A549 (cell line): Measurements from ENCODE around the gene CYP4B1. TPM values are rescaled to one million over a fixed set of nuclear protein-coding genes. Genes with fewer than 3 reads are reported as not detected.

Experiments used
- ATAC-seq, 2 experiments: fragments of 200-7000 bp in 1 of 2; fragments of >200 bp in 1 of 2; cut with Nextera tagmentation in 1 of 2; cut with Tn5 transposase in 1 of 2; 3 replicates each; pipeline versions ENCODE4 v1.8.0 to v1.9.1; 2018 to 2020; ENCODE audit warnings: mild to moderate bottlenecking in 1 of 2, moderate library complexity in 1 of 2
- CTCF ChIA-PET: fragments of 300-600 bp; sonication (Branson Sonifier 250); formaldehyde crosslinking; extraction: SDS; loops from one replicate; lab custom pipeline; 2021; ENCODE audit warnings: antibody characterized with exemption, inconsistent platforms; lab: Yijun Ruan, JAX
- POLR2A ChIA-PET: fragments of 350-600 bp; formaldehyde crosslinking; extraction: SDS; loops from one replicate; lab custom pipeline; 2021; ENCODE audit warnings: antibody characterized with exemption, inconsistent platforms; lab: Yijun Ruan, JAX
- DNase-seq, 2 experiments: peaks; one replicate each; pipeline versions ENCODE4 v3.0.0 to v3.0.0-alpha.2; 2011 to 2016; ENCODE audit warnings: low read depth in 1 of 2, low spot score in 1 of 2
- FAIRE-seq: peaks from 2 replicates; lab custom pipeline; 2011; peaks lifted over from hg19 to GRCh38; lab: Jason Lieb, UNC
- H3K27ac ChIP-seq, 2 experiments: fragments of >200 bp; sonication (Bioruptor Twin); formaldehyde crosslinking; 3 replicates each; pipeline ENCODE4 v1.5.1; 2016 to 2017
- H3K4me1 ChIP-seq: fragments of >200 bp; sonication (Bioruptor Twin); formaldehyde crosslinking; 3 replicates; pipeline ENCODE4 v1.6.1; 2016
- H3K4me2 ChIP-seq: fragments of >200 bp; sonication (Bioruptor Twin); formaldehyde crosslinking; 3 replicates; pipeline ENCODE4 v1.6.1; 2016
- H3K4me3 ChIP-seq: fragments of >200 bp; sonication (Bioruptor Twin); formaldehyde crosslinking; 3 replicates; pipeline ENCODE4 v1.5.1; 2016
- H3K9me3 ChIP-seq: fragments of >200 bp; sonication (Bioruptor Twin); formaldehyde crosslinking; 3 replicates; pipeline ENCODE4 v1.6.1; 2016
- ATOH8 ChIP-seq: fragments of 250-450 bp; sonication (Bioruptor Pico); IDR thresholded peaks from 2 replicates; pipeline ENCODE4 v1.5.0; 2020; ENCODE audit warnings: low read depth, mild to moderate bottlenecking, moderate library complexity
- CEBPB ChIP-seq, 2 experiments: fragments of >200 bp in 1 of 2; sonication (Bioruptor Twin) in 1 of 2; formaldehyde crosslinking in 1 of 2; IDR thresholded peaks; 2 replicates each; pipeline ENCODE4 v1.6.1; 2012 to 2016
- EHF ChIP-seq: fragments of 250-450 bp; sonication (Bioruptor Pico); IDR thresholded peaks from 2 replicates; pipeline ENCODE4 v1.5.0; 2020; ENCODE audit warnings: mild to moderate bottlenecking
- FOSL2 ChIP-seq, 2 experiments: fragments of 450-650 bp in 1 of 2; fragments of >200 bp in 1 of 2; sonication (Bioruptor Twin) in 1 of 2; formaldehyde crosslinking; IDR thresholded peaks; 2 replicates each; pipeline versions ENCODE4 v1.5.0 to v1.6.1; 2016 to 2020; ENCODE audit warnings: mild to moderate bottlenecking in 1 of 2, moderate library complexity in 1 of 2
- GATA3 ChIP-seq: IDR thresholded peaks from 2 replicates; pipeline ENCODE4 v1.6.1; 2012; ENCODE audit warnings: borderline replicate concordance
- HES2 ChIP-seq: fragments of >200 bp; sonication (Bioruptor Twin); formaldehyde crosslinking; IDR thresholded peaks from 2 replicates; pipeline ENCODE4 v1.6.1; 2016
- HEYL ChIP-seq: fragments of 250-450 bp; sonication (Bioruptor Pico); IDR thresholded peaks from 2 replicates; pipeline ENCODE4 v1.8.0; 2021; ENCODE audit warnings: mild to moderate bottlenecking, moderate library complexity
- HOXA7 ChIP-seq: fragments of 250-450 bp; sonication (Bioruptor Pico); IDR thresholded peaks from 2 replicates; pipeline ENCODE4 v1.5.0; 2020; ENCODE audit warnings: mild to moderate bottlenecking, moderate library complexity
- HOXB13 ChIP-seq: fragments of 250-450 bp; sonication (Bioruptor Pico); IDR thresholded peaks from 2 replicates; pipeline ENCODE4 v1.5.0; 2020; ENCODE audit warnings: low read depth, mild to moderate bottlenecking, moderate library complexity
- MAFK ChIP-seq: fragments of 450-650 bp; IDR thresholded peaks from 2 replicates; pipeline ENCODE4 v1.6.1; 2014; ENCODE audit not compliant: partially characterized antibody
- NFE2L2 ChIP-seq: fragments of 150-350 bp; conservative IDR thresholded peaks from 2 replicates; pipeline ENCODE4 v1.6.1; 2014; ENCODE audit warnings: low read length
- POLR2A ChIP-seq: IDR thresholded peaks from 2 replicates; pipeline ENCODE4 v1.6.1; 2012; ENCODE audit warnings: mild to moderate bottlenecking, low read length
- RARB ChIP-seq: fragments of 250-450 bp; sonication (Bioruptor Pico); IDR thresholded peaks from 2 replicates; pipeline ENCODE4 v1.8.0; 2021; ENCODE audit warnings: mild to moderate bottlenecking, moderate library complexity
- RFX5 ChIP-seq: fragments of 450-650 bp; IDR thresholded peaks from 2 replicates; pipeline ENCODE4 v1.7.1; 2014; ENCODE audit warnings: antibody characterized with exemption, mild to moderate bottlenecking, moderate library complexity
- SMC3 ChIP-seq: fragments of >200 bp; sonication (Bioruptor Twin); formaldehyde crosslinking; IDR thresholded peaks from 3 replicates; pipeline ENCODE4 v1.6.1; 2018; ENCODE audit warnings: inconsistent platforms
- USF2 ChIP-seq: fragments of 450-650 bp; IDR thresholded peaks from 2 replicates; pipeline ENCODE4 v1.6.1; 2014; ENCODE audit warnings: antibody characterized with exemption
- ZFP36 ChIP-seq: fragments of 450-650 bp; IDR thresholded peaks from 2 replicates; pipeline ENCODE4 v1.6.1; 2014; ENCODE audit warnings: borderline replicate concordance; ENCODE audit not compliant: partially characterized antibody
- ZNF302 ChIP-seq: fragments of 250-450 bp; sonication (Bioruptor Pico); IDR thresholded peaks from 2 replicates; pipeline ENCODE4 v1.9.0; 2021; ENCODE audit warnings: inconsistent platforms, mild to moderate bottlenecking, moderate library complexity
- WGBS: methylation state at CpG from one replicate; pipeline ENCODE4 v1.1.6; 2017; ENCODE audit errors: missing lambda C conversion rate; 5-methylcytosine and 5-hydroxymethylcytosine counted together
- polyA plus RNA-seq, 4 experiments: library from polyadenylated mRNA; depleted of rRNA in 3 of 4; stranded (reverse); fragments of >200 nt; fragmentation: RNase III in 1 of 4; extraction: RNeasy Plus Mini Kit Qiagen cat#74134 plus additional on column Dnase treatment in 1 of 4; gene quantifications; 2 replicates in 3 of 4; 3 replicates in 1 of 4; pipeline ENCODE4 v1.2.3, GENCODE V29; 2011 to 2017
- TF ChIP-seq, protein P1 (sequence below): fragments of 200-600 bp; sonication (generic); IDR thresholded peaks from 2 replicates; pipeline ENCODE4 v1.6.1; 2016; ENCODE audit warnings: antibody characterized with exemption, mild to moderate bottlenecking, moderate library complexity
- TF ChIP-seq, protein P2 (sequence below): IDR thresholded peaks from 2 replicates; pipeline ENCODE4 v1.6.1; 2012

Gene CYP4B1
- polyA plus RNA-seq, 2 of the 4 experiments (the other 2 are of a cell fraction), result not detected

DNA sequence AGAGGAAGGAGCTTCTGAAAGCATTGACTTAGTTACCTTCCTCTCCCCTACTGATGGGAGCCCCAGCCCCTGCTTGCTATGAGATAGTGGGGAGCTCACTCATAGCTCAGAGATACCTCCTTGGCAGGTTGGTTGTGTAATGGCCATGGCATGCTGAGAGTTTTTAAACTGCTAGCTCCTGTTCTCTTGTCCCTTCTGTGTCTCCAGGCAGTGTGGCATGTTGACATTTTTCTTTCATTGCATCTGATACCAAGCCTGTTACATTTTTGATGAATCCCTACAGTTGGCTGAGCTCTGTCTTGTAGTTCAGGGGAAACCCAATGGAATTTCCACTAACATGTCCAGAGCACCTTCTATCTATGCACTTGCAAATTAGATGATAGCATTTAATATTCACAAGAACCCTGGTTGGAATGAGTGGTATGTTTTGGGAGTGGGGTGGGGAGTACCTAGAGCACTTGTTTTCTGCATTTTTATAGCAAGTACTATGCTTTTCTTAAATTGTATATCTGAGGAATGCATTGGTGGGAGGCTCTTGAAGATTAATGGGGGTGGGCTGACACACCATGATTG lies 40.8 kb upstream of the CYP4B1 start (continued):
- TF ChIP-seq, protein P1, sequence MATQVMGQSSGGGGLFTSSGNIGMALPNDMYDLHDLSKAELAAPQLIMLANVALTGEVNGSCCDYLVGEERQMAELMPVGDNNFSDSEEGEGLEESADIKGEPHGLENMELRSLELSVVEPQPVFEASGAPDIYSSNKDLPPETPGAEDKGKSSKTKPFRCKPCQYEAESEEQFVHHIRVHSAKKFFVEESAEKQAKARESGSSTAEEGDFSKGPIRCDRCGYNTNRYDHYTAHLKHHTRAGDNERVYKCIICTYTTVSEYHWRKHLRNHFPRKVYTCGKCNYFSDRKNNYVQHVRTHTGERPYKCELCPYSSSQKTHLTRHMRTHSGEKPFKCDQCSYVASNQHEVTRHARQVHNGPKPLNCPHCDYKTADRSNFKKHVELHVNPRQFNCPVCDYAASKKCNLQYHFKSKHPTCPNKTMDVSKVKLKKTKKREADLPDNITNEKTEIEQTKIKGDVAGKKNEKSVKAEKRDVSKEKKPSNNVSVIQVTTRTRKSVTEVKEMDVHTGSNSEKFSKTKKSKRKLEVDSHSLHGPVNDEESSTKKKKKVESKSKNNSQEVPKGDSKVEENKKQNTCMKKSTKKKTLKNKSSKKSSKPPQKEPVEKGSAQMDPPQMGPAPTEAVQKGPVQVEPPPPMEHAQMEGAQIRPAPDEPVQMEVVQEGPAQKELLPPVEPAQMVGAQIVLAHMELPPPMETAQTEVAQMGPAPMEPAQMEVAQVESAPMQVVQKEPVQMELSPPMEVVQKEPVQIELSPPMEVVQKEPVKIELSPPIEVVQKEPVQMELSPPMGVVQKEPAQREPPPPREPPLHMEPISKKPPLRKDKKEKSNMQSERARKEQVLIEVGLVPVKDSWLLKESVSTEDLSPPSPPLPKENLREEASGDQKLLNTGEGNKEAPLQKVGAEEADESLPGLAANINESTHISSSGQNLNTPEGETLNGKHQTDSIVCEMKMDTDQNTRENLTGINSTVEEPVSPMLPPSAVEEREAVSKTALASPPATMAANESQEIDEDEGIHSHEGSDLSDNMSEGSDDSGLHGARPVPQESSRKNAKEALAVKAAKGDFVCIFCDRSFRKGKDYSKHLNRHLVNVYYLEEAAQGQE, result no peak
- TF ChIP-seq EHF (CRISPR knock-in tag) (no peak), FOSL2 (IDR thresholded peaks at IDR 0.05) (no peak), FOSL2 (CRISPR knock-in tag; IDR thresholded peaks at IDR 0.05) (no peak), RARB (CRISPR knock-in tag) (no peak), ZFP36 (no peak)

GRCh38 chr1:46760558-46761166 lies 38.2 kb upstream of the CYP4B1 start:
- H3K27ac ChIP-seq, result no peak overlapping the region
- H3K4me2 ChIP-seq, result no peak overlapping the region
- H3K4me3 ChIP-seq, result no peak overlapping the region
- POLR2A ChIA-PET, result no interaction called here
- 4% methylated on average over 2 of the region's 2 CpGs for WGBS
- CTCF ChIA-PET, result interaction anchor here (1.1 kb wide), 1 partner anchor 13 kb away, joined by 3 read pairs; no protein-coding TSS in a partner anchor
- no peak for ATAC-seq
- no peaks in the 10 kb centered on the region for H3K9me3 ChIP-seq
- peak; percentile 59 for TF ChIP-seq MAFK
- TF ChIP-seq USF2, result no peak
- no peaks in the 10 kb centered on the region for H3K4me1 ChIP-seq
- DNase-seq, result no peak
- no peak for FAIRE-seq

- H3K27ac ChIP-seq, result no peak overlapping the region
- no peaks in the 10 kb centered on the region for H3K4me1 ChIP-seq
- no peak overlapping the region for H3K4me2 ChIP-seq
- ATAC-seq, result no peak
- CTCF ChIA-PET, result interaction anchor here (1.1 kb wide), 1 partner anchor 14 kb away, joined by 3 read pairs; no protein-coding TSS in a partner anchor
- POLR2A ChIA-PET, result no interaction called here
- no peak for FAIRE-seq
- TF ChIP-seq MAFK (peak; percentile 26), CEBPB (IDR thresholded peaks at IDR 0.05) (no peak)
- TF ChIP-seq, protein P2, sequence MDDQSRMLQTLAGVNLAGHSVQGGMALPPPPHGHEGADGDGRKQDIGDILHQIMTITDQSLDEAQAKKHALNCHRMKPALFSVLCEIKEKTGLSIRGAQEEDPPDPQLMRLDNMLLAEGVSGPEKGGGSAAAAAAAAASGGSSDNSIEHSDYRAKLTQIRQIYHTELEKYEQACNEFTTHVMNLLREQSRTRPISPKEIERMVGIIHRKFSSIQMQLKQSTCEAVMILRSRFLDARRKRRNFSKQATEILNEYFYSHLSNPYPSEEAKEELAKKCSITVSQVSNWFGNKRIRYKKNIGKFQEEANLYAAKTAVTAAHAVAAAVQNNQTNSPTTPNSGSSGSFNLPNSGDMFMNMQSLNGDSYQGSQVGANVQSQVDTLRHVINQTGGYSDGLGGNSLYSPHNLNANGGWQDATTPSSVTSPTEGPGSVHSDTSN, result no peak
- DNase-seq, result no peak
- H3K4me3 ChIP-seq, result no peak overlapping the region
- H3K9me3 ChIP-seq, result no peaks in the 10 kb centered on the region
Measured at GRCh38 chr1:46761740-46762139, 37.1 kb upstream of the CYP4B1 start.

GRCh38 chr1:46764402-46764801 lies 34.4 kb upstream of the CYP4B1 start:
- Histone ChIP-seq H3K4me3 (no peak overlapping the region), H3K4me2 (no peak overlapping the region), H3K27ac (no peak overlapping the region), H3K9me3 (no peaks in the 10 kb centered on the region), H3K4me1 (no peaks in the 10 kb centered on the region)
- no peak for DNase-seq
- 0% methylated on average over 2 of the region's 2 CpGs for WGBS
- TF ChIP-seq RFX5, result no peak
- no peak for TF ChIP-seq FOSL2 (IDR thresholded peaks at IDR 0.05)
- no peak for TF ChIP-seq FOSL2 (CRISPR knock-in tag; IDR thresholded peaks at IDR 0.05)
- TF ChIP-seq GATA3, result no peak
- no peak for TF ChIP-seq HOXA7 (CRISPR knock-in tag)
- no peak for TF ChIP-seq HOXB13 (CRISPR knock-in tag)
- no peak for TF ChIP-seq HES2
- TF ChIP-seq POLR2A, result no peak
- no peak for TF ChIP-seq ZNF302 (CRISPR knock-in tag)
- TF ChIP-seq NFE2L2, result no peak
- TF ChIP-seq HEYL, result no peak
- no peak for TF ChIP-seq ATOH8
- TF ChIP-seq SMC3, result no peak
- ATAC-seq, result no peak
- ChIA-PET POLR2A (no interaction called here), CTCF (interaction anchor here (0.6 kb wide), 1 partner anchor 411 kb away, joined by 3 read pairs; no protein-coding TSS in a partner anchor)
- no peak for FAIRE-seq
